ENCODE measurements around the gene C17orf50. TPM values are rescaled to one million over a fixed set of nuclear protein-coding genes. Genes with fewer than 3 reads are reported as not detected.
"Not testable (repeated sequence)": the region's sequence is repeated elsewhere in the genome, so short reads cannot be mapped to it uniquely, and the experiment has no call there.

Gene C17orf50
- total RNA-seq, 1 donor from 2014 or later, result not detected

- not testable (repeated sequence) for DNase-seq (ENCODE audit: low read depth)
Measured at GRCh38 chr17:35751541-35751940, 9.1 kb upstream of the C17orf50 start.

- DNase-seq (ENCODE audit: low read depth), result no peak
Measured at GRCh38 chr17:35752471-35752870, 8.2 kb upstream of the C17orf50 start.

DNA sequence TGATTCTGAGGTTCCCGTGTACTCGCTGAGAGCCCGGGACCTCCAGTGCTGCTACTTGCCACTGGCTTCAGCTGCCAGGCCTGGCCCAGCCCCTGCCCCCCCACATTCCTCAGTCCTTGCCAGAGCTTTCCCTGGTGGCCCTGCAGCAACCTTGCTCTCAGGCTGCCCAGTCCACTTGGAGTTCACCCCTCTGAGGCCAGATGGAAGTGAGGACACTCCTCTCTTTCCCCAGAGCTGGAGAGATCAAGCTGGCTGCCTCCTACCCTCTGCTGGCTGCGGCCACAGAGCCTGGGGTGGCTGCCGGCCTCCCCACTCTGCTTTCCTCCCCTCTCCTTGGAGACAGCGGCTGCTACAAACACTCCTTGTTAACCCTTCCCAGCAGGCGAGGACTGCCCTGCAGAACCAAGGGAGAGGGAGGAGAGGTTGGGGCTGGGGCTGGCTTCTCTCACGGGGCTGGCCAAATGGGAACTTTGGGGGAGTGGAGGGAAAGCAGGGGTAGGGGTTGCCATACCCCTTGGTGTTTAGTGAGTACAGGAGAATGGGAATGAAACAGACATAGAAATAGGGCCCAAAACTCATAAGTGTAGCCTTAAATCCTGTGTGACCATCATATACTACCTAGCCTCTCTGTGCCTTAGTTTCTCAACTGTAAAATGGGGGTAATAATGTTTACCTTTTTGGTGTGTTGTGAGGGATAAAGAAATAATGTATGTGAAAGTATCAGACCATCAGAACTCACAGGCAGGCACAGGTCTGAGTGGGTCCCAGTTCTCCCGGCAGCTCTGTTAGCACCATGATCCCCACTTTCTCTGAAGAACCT is 7.5 kb upstream of the C17orf50 start, which contains the start of gene GAS2L2:
Gene GAS2L2 (minus strand): TSS at position 295 of the 820 bp plus-strand sequence. CDS start 389 bp downstream, outside the sequence.
- DNase-seq (ENCODE audit: low read depth), result no peak

DNA sequence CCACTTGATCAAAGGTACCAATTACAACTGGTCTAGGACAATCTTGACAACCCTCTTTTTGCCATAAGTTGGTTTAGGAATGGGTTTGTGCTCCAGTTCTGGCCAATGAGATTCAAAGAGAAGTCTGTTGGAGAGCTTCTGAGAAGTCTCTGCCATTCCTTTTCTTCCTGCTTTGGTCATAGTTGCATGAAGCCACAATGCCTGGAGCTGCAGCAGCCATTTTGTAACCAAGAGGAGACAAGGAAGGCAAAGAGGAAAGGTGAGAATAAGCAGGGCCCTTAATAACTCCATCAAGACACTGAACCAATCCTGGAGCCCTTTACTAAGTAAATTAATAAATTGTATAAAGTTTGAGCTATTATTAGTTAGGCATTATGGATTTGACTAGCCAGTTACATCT is 3.4 kb upstream of the C17orf50 start:
- DNase-seq (ENCODE audit: low read depth), result no peak

DNA sequence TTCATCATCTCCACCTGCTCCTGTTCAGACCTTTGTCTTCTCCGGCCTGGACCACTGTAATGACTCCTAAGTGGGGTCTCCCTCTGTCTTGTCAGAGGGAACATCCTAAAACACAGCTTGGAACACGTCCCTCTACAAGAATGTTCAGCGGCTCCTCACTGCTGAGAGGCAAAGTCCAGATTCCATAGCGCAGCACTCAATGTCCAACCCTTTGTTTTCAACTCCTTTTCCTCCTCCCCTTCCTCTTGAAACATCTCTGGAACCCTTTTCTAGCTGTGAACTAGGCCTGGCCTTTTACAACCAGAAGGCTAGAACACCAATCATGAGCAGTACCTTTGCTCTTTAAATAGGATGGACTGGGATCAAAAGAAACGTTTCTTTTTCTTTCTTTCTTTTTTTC is 914 bp downstream of the C17orf50 start:
- DNase-seq (ENCODE audit: low read depth), result no peak

DNA sequence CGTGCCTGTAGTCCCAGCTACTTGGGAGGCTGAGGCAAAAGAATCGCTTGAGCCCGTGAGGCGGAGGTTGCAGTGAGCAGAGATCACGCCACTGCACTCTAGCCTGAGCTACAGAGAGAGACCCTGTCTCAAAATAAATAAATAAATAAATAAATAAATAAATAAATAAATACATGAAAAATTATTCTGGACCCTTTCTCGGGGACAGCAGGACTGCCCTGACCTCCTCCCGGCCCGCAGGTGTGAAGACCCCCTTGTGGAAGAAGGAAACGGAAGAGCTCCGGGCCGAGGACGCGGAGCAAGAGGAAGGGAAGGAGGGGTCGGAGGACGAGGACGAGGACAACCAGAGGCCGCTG is 3.1 kb downstream of the C17orf50 start:
- DNase-seq (ENCODE audit: low read depth), result no peak

GRCh38 chr17:35764123-35764991 is 3.7 kb downstream of the C17orf50 start:
- peak; percentile 90 for DNase-seq (ENCODE audit: low read depth)

DNA sequence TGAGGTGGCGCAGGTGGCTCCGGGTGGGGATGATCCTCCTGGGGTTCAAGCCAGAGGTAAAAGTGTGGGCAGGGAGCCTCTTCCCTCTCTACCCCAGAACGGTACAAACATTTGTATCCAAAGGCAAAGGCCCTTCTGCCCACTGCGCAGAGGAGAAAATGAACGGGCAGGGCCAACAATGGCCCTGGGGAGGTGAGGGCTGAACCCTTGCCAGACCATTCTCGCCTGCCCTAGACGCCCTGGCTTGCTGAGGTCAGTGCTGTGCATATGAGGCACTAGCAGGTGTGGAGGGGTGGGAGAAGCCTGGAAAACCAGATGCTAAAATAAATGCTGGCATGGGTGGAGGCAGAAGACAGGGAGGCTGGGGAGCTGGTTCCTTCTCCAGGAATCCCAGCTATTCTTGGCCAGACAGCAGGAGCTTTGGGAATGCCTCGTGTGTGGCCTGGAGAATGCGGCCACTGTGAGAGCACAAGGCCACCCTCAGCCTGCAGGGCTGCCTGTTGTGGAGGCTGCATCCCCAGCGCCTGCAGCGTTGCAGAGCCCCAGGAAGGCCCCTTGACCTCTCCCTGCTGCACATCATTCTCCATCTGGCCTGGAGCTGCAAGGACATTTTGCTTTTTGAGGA is 4.5 kb downstream of the C17orf50 start:
- peak; percentile 93 for DNase-seq (ENCODE audit: low read depth)

- no peak for DNase-seq (ENCODE audit: low read depth)
Measured at GRCh38 chr17:35765756-35766488, 5.2 kb downstream of the C17orf50 start.

GRCh38 chr17:35766489-35766877 is 5.8 kb downstream of the C17orf50 start:
- DNase-seq (ENCODE audit: low read depth), result no peak

DNA sequence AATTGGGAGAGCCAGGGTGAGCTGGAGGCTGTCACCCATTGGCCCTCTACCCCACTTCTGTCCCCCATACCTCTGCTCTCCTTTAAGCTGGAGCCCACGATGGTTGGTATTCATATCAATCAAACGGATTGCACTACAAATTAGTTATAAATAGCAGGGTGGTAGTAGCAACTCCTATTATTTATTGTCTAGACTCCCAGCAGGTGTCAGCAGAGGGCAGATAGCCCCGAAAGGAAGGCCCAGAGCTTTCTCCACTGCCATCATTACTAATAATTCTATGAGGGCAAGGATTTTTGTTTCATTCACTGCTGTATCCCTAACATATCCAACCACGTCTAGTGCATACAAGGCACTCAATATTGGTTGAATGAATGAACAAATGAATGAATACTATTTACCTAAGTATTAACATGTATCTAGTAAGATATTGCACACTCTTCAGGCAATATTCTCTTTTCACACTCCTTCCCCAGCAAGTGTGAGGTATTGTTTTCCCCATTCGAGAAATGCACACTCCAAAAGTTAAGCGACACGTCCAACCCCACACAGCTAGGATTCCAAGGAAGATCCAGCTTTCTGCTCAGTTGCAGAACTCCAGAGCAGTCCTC is 6.3 kb downstream of the C17orf50 start:
- DNase-seq (ENCODE audit: low read depth), result peak; percentile 77

DNA sequence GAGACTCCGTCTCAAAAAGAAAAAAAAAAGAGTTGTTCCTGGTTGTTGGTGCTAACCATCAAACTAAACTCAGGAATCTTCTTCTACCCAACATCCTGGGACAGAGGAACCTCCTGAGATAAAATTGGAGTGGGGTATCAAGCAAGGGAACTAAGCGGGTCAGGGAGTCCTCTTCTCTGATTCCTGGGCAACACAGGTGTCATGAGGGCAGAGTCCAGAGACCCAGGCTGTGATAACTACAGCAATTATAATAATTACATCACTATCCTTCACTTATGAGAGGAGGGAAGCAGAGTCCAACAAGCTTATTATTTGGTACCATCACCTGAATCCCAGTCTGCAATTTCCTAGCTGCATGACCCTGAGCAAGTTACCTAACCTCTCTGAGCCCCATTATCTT is 8.1 kb downstream of the C17orf50 start:
- DNase-seq (ENCODE audit: low read depth), result no peak

DNA sequence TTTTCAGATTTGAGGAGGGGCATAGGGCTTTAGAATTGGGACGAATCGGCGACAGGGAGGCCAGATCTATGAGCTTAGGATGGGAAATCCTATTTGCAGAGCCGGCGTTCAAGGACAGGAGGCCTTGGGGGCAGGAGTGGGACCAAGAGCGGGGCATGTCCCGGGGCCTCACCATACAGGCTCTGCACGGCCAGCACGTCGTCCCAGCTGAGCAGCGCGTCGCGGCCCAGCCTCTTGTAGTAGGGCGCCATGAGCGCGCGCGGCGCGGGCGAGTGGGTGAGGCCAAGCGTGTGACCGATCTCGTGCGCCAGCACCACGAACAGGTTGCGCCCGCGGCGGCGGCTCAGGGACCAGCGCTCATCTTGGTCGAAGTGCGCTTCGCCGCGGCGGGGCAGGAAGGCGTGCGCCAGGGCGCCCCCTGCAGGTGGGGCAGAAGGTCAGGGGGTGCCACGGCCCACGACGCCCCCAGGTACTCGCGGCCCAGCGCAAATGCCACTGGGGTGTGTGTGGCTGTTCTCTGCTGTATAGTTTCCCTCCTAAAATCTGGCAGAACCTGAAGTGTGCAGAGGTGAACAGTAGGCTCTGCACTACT is 9.3 kb downstream of the C17orf50 start:
- no peak for DNase-seq (ENCODE audit: low read depth)

GRCh38 chr17:35773129-35773528 is 12.4 kb downstream of the C17orf50 start:
- no peak for DNase-seq (ENCODE audit: low read depth)

GRCh38 chr17:35773679-35774425 is 13.2 kb downstream of the C17orf50 start:
- no peak for DNase-seq (ENCODE audit: low read depth)

DNA sequence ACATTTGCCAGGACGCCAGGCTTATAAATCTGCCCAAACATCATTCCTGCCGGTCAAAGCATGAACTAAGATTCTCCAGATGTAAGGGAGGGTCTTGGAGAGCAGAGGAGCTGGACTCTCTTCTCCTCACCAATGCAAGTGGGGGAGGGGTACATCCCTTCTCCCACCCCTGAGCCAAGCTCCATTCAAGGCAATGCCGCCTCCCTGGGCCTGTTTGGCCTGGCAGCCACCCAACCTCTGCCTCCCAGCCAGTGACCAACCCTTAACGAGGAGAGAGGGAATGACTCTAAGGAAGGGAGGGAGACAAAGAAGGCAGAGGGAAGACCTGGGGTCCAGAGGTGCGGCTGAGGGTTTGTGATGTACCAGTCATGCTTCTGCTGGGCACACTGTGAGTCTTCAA is 13.8 kb downstream of the C17orf50 start:
- peak; percentile 53 for DNase-seq (ENCODE audit: low read depth)

GRCh38 chr17:35775039-35775438 is 14.4 kb downstream of the C17orf50 start:
- no peak for DNase-seq (ENCODE audit: low read depth)

GRCh38 chr17:35775583-35775982 is 14.9 kb downstream of the C17orf50 start:
- no peak for DNase-seq (ENCODE audit: low read depth)

DNA sequence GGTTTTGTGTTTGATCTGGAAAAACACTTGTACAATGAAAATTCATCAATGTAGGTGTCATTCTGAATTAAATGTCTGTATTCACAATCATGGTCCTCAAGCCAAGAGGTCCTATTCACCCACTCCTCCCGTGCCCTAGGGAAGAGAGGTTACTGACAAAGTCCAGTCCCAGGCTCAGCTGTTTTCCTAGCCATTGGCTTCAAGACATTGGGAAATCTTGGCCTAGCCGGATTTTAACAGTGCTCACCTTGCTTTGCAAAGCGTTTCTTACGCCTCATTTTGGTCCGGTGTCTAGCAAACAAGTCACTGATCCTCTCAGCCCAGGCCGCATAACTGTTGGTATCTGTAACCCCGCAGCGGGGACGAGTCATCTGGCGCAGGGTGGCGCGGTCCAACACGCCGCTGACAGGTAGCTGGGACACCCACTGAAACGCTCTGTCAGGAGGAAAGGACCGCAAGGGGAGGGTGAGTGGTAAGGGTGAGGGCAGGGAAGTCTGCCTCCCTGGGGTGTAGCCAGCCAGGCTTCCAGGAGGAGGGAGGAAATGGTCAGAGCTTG is 18.0 kb downstream of the C17orf50 start:
- DNase-seq (ENCODE audit: low read depth), result no peak
